Activated CD8-positive, alpha-beta T cell treated with anti-CD3 and anti-CD28 coated beads for 36 hours (primary cell): ENCODE measurements around the gene NTRK2. TPM values are rescaled to one million over a fixed set of nuclear protein-coding genes. Genes with fewer than 3 reads are reported as not detected.

Source experiments
- ATAC-seq: fragments of 200-7000 bp; cut with Tn5 transposase; one replicate; pipeline ENCODE4 v1.10.0; 2021; ENCODE audit warnings: mild to moderate bottlenecking, moderate library complexity
- CTCF ChIA-PET: fragments of 350-600 bp; sonication (Branson Sonifier 250); formaldehyde crosslinking; loops from one replicate; lab custom pipeline; 2021; ENCODE audit warnings: antibody characterized with exemption; lab: Charles Lee
- POLR2A ChIA-PET: fragments of 350-600 bp; sonication (Branson Sonifier 250); formaldehyde crosslinking; loops from one replicate; lab custom pipeline; 2021; ENCODE audit warnings: antibody characterized with exemption; lab: Charles Lee
- DNase-seq: peaks from one replicate; pipeline ENCODE4 v3.0.0-alpha.2; 2020
- H3K27ac Mint-ChIP-seq: one replicate; pipeline ENCODE4 v1.8.0; 2021; ENCODE audit warnings: mild to moderate bottlenecking, mixed read lengths
- H3K27me3 Mint-ChIP-seq: one replicate; pipeline ENCODE4 v1.8.0; 2021; ENCODE audit warnings: mixed read lengths
- H3K36me3 Mint-ChIP-seq: one replicate; pipeline ENCODE4 v1.8.0; 2021; ENCODE audit warnings: low read depth, mixed read lengths
- H3K4me1 Mint-ChIP-seq: one replicate; pipeline ENCODE4 v1.8.0; 2021; ENCODE audit warnings: low read depth, mixed read lengths
- H3K4me3 Mint-ChIP-seq: one replicate; pipeline ENCODE4 v1.8.0; 2021; ENCODE audit warnings: mild to moderate bottlenecking, moderate library complexity, mixed read lengths
- H3K9me3 Mint-ChIP-seq: one replicate; pipeline ENCODE4 v1.8.0; 2021; ENCODE audit warnings: mixed read lengths
- CTCF ChIP-seq: fragments of 200-600 bp; IDR thresholded peaks from one replicate; pipeline ENCODE4 v1.8.0; 2022; ENCODE audit warnings: antibody characterized with exemption, mild to moderate bottlenecking
- intact Hi-C: fragments of 100-400 bp; cut with micrococcal nuclease; formaldehyde crosslinking; loops from one replicate; pipeline ENCODE4 v1.10.0; 2022
- total RNA-seq, 2 experiments: library from RNA; stranded (reverse); gene quantifications; one replicate each; pipeline ENCODE4 v1.2.3, GENCODE V29; 2021

NTRK2 gene
- total RNA-seq, 2 experiments from 2014 or later = 0.07 to 0.09 TPM

- TF ChIP-seq CTCF = no peak
- H3K27ac Mint-ChIP-seq = no peak overlapping the region
- ChIA-PET CTCF (interaction anchor here (1.0 kb wide), 1 partner anchor 23 kb away, joined by 3 read pairs; no protein-coding TSS in a partner anchor), POLR2A (no interaction called here)
- no peaks in the 10 kb centered on the region for H3K4me1 Mint-ChIP-seq
- H3K36me3 Mint-ChIP-seq = no peaks in the 10 kb centered on the region
- no peak overlapping the region for H3K4me3 Mint-ChIP-seq
- ATAC-seq (no peak), DNase-seq (no peak)
- no peaks in the 10 kb centered on the region for H3K9me3 Mint-ChIP-seq
- no peaks in the 10 kb centered on the region for H3K27me3 Mint-ChIP-seq
- intact Hi-C loops = no loop called here
Observed at GRCh38 chr9:85036496-85036895, 367.0 kb downstream of the NTRK2 start.

- H3K27ac Mint-ChIP-seq = no peak overlapping the region
- ChIA-PET CTCF (no interaction called here), POLR2A (no interaction called here)
- intact Hi-C loops = no loop called here
- no peaks in the 10 kb centered on the region for H3K4me1 Mint-ChIP-seq
- no peak for DNase-seq
- no peaks in the 10 kb centered on the region for H3K36me3 Mint-ChIP-seq
- H3K4me3 Mint-ChIP-seq = no peak overlapping the region
- TF ChIP-seq CTCF = no peak
- no peaks in the 10 kb centered on the region for H3K27me3 Mint-ChIP-seq
- no peak for ATAC-seq
- H3K9me3 Mint-ChIP-seq = no peaks in the 10 kb centered on the region
Observed at GRCh38 chr9:85038061-85038460, 368.5 kb downstream of the NTRK2 start.

GRCh38 chr9:85038824-85039608 lies 369.5 kb downstream of the NTRK2 start:
- ChIA-PET POLR2A (no interaction called here), CTCF (no interaction called here)
- intact Hi-C loops = no loop called here
- Mint-ChIP-seq H3K27ac (no peak overlapping the region), H3K9me3 (no peaks in the 10 kb centered on the region), H3K4me1 (no peaks in the 10 kb centered on the region), H3K36me3 (no peaks in the 10 kb centered on the region), H3K4me3 (no peak overlapping the region), H3K27me3 (no peaks in the 10 kb centered on the region)
- DNase-seq (no peak), ATAC-seq (no peak)
- TF ChIP-seq CTCF = no peak

- ATAC-seq (no peak), DNase-seq (no peak)
- H3K27ac Mint-ChIP-seq = no peak overlapping the region
- TF ChIP-seq CTCF = no peak
- H3K4me1 Mint-ChIP-seq = no peaks in the 10 kb centered on the region
- POLR2A ChIA-PET = no interaction called here
- H3K9me3 Mint-ChIP-seq = no peaks in the 10 kb centered on the region
- intact Hi-C loops = no loop called here
- no peaks in the 10 kb centered on the region for H3K36me3 Mint-ChIP-seq
- no peak overlapping the region for H3K4me3 Mint-ChIP-seq
- CTCF ChIA-PET = no interaction called here
- no peaks in the 10 kb centered on the region for H3K27me3 Mint-ChIP-seq
Observed at GRCh38 chr9:85040146-85040545, 370.6 kb downstream of the NTRK2 start.

GRCh38 chr9:85040821-85041465 lies 371.4 kb downstream of the NTRK2 start:
- intact Hi-C loops = no loop called here
- no peak for TF ChIP-seq CTCF
- Mint-ChIP-seq H3K9me3 (no peaks in the 10 kb centered on the region), H3K27ac (no peak overlapping the region), H3K4me3 (no peak overlapping the region), H3K36me3 (no peaks in the 10 kb centered on the region), H3K27me3 (no peaks in the 10 kb centered on the region), H3K4me1 (no peaks in the 10 kb centered on the region)
- DNase-seq = no peak
- ChIA-PET POLR2A (no interaction called here), CTCF (no interaction called here)
- no peak for ATAC-seq
